Heart right ventricle (tissue), 16 donors: ENCODE results near the gene KCNMA1. TPM values are rescaled to one million over a fixed set of nuclear protein-coding genes. Genes with fewer than 3 reads are reported as not detected.
A peak's percentile ranks its signal among the peaks of the same experiment; 100 is the strongest.

Experiments
- ATAC-seq, 8 donors: fragments of 200-7000 bp; cut with Tn5 transposase; one replicate each; pipeline ENCODE4 v1.9.1; 2020; ENCODE audit warnings: mild to moderate bottlenecking in 8 of 8, moderate library complexity in 8 of 8, moderate number of reproducible peaks in 1 of 8
- DNase-seq, 2 donors: peaks; one replicate each; pipeline ENCODE4 v3.0.0-alpha.2; 2020
- H3K27ac ChIP-seq, 10 donors: fragments of 200-600 bp; sonication (generic) in 2 of 10; one replicate each; pipeline versions ENCODE4 v1.5.0 to v1.8.0; 2020 to 2022; ENCODE audit warnings: mild to moderate bottlenecking in 3 of 10
- H3K27me3 ChIP-seq, 7 donors: fragments of 200-600 bp; one replicate each; pipeline ENCODE4 v1.8.0; 2021 to 2022; ENCODE audit warnings: mild to moderate bottlenecking in 2 of 7
- H3K36me3 ChIP-seq, 9 donors: fragments of 200-600 bp; sonication (generic) in 1 of 9; one replicate each; pipeline versions ENCODE4 v1.5.0 to v1.8.0; 2020 to 2022; ENCODE audit warnings: mild to moderate bottlenecking in 2 of 9
- H3K4me1 ChIP-seq, 9 donors: fragments of 200-600 bp; sonication (generic) in 1 of 9; one replicate each; pipeline versions ENCODE4 v1.5.0 to v1.8.0; 2020 to 2022; ENCODE audit warnings: mild to moderate bottlenecking in 4 of 9
- H3K4me3 ChIP-seq, 10 donors: fragments of 200-600 bp; sonication (generic) in 2 of 10; one replicate each; pipeline versions ENCODE4 v1.5.0 to v1.8.0; 2020 to 2022; ENCODE audit warnings: mild to moderate bottlenecking in 7 of 10, moderate library complexity in 2 of 10
- H3K9me3 ChIP-seq, 11 donors: fragments of 200-600 bp in 10 of 11; sonication (generic) in 2 of 11; one replicate each; pipeline versions ENCODE4 v1.5.0 to v1.8.0; 2013 to 2022; ENCODE audit warnings: mild to moderate bottlenecking in 2 of 11, control low read depth in 1 of 11, moderate library complexity in 1 of 11
- CTCF ChIP-seq, 9 donors: fragments of 200-600 bp; sonication (generic) in 2 of 9; IDR thresholded peaks; one replicate each; pipeline versions ENCODE4 v1.5.0 to v1.8.0; 2021 to 2022; ENCODE audit warnings: antibody characterized with exemption in 9 of 9, mild to moderate bottlenecking in 5 of 9, moderate library complexity in 1 of 9
- WGBS, 2 donors: extraction: QIAGEN DNeasy Blood & Tissue Kit; methylation state at CpG; one replicate each; pipeline ENCODE4 v1.1.7; 2013; ENCODE audit warnings: inconsistent platforms in 1 of 2; 5-methylcytosine and 5-hydroxymethylcytosine counted together
- intact Hi-C, 10 donors: fragments of 100-400 bp; cut with DNase I; formaldehyde crosslinking; loops; one replicate each; pipeline versions ENCODE4 v1.11.1 to v1.14.2; 2022
- polyA plus RNA-seq, 2 donors: library from polyadenylated mRNA; stranded (reverse); fragments of 200-250 nt; gene quantifications; one replicate each; pipeline ENCODE4 v1.2.3, GENCODE V29; 2013
- total RNA-seq, 10 donors: library from RNA; stranded (reverse); fragmentation: NEBNext Ultra II Directional in 3 of 10; extraction: Animal tissue kit (Norgen Biotek cat#: 25700) in 3 of 10; gene quantifications; one replicate each; pipeline versions ENCODE4 v1.2.1 to v1.2.4, GENCODE V29; 2021 to 2023
- donor health status: Arrhythmogenic right ventricular cardiomyopathy.
- donor health status: ischemic (EF 13 %, LVEDD 7.1; RV severe dilation, severe dysfunction).
- donor health status: healthy with polysubstance abuse.
- donor health status: DM: no; HTN: yes; CAD: no.
- donor health status: DM: no; HTN: no; CAD: no.
- donor health status: ischemic (EF 25% LVEDD 6.9; RV normal size, moderate dysfunction).
- donor health status: ischemic (EF 25% LVEDD 5.7; RV mildly dilated, moderate dysfunction).
- donor health status: healthy.
- donor health status: DM: yes; HTN: yes; CAD: no.
- donor health status: Ischemic cardiomyopathy.
- donor health status: ischemic (EF 35%, LVEDD 5.7; RV mildly dilated, moderate dysfunction).
- donor health status: nonischemic (EF 11% LVEDD 7.7; RV severe dilation, severe dysfunction).
- donor health status: DM: yes; HTN: yes; CAD: no.
- donor health status: PGD.
- donor health status: ischemic (EF 29% LVEDD 5.4; RV normal size, mild dysfunction).
- donor health status: nonischemic (EF 23%, LVEDD 6.1; RV moderate dilation, normal function).

The KCNMA1 gene
- total and polyA plus RNA-seq, 12 donors = 0.59 to 5.3 (median 1.6) TPM

- no peaks in the 10 kb centered on the region for H3K9me3 ChIP-seq
- H3K4me3 ChIP-seq = no peak overlapping the region
- DNase-seq (no peak), ATAC-seq (peak in 6 of 8 donors; percentile 23 to 57 (median 38))
- no peak overlapping the region for H3K27ac ChIP-seq
- no peaks in the 10 kb centered on the region for H3K36me3 ChIP-seq
- TF ChIP-seq CTCF (IDR thresholded peaks at IDR 0.05) = no peak
- H3K27me3 ChIP-seq = peaks cover 0 to 16% (median 4%) of the 10 kb centered on the region in 7 donors
- peaks cover 0 to 6% (median 0%) of the 10 kb centered on the region in 9 donors for H3K4me1 ChIP-seq
- intact Hi-C loops = no loop called here
- WGBS, 2 donors = 29 to 39% methylated on average over 7 of the region's 7 CpGs
Observed at GRCh38 chr10:77501152-77501845, 136.3 kb downstream of the KCNMA1 start.

DNA sequence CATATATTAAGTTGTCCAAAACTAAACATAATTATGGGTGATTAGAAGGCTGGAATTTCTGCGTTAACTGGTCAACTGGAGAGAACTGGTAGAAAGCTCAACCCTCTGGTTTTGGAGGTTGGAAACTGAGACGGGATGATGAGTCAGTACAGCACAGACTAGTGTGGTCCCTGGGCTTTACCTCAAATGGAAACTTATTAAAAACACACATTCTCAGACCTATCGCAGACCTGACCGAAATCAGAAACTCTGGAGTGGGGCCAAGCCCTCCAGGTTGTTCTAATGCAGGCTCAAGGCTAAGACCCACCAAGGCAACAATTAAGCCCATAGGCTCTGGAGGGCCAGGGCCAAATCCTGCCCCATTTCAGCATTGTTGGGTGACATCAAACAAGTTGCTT is 136.9 kb downstream of the KCNMA1 start:
- no peak overlapping the region for H3K27ac ChIP-seq

DNA sequence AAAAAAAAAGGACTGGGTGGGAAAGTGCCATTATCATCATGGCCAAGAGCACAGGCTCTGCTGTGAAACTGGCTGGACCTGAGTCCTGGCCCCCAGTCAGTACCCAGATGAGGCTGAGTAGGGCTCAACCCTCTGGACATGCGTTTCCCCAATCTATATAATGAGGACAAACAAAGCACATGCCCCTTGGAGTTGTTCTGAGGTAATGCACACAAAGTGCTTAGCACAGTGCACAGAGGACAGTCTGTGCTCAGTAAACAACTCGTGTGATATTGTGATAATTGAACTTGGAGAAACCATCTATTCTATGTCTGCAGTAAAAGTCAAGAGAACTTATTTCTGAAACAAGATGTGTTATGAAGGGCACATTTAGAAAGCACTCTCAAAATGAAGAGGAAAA is 138.8 kb downstream of the KCNMA1 start:
- 73 to 83% methylated on average over 2 of the region's 2 CpGs for WGBS, 2 donors
- TF ChIP-seq CTCF (IDR thresholded peaks at IDR 0.05) = no peak
- DNase-seq = no peak
- intact Hi-C loops = loop anchor here in 6 of 10 donors (10.0 kb wide), 3 partner anchors 136 to 324 kb away; partner anchors contain the start of gene KCNMA1 (in 1 of the 6)
- no peaks in the 10 kb centered on the region for H3K36me3 ChIP-seq
- H3K27me3 ChIP-seq = peaks cover 0 to 11% (median 0%) of the 10 kb centered on the region in 7 donors
- no peak for ATAC-seq
- H3K4me3 ChIP-seq = no peak overlapping the region
- H3K9me3 ChIP-seq = no peaks in the 10 kb centered on the region
- no peak overlapping the region for H3K27ac ChIP-seq
- H3K4me1 ChIP-seq = peaks cover 0 to 9% (median 0%) of the 10 kb centered on the region in 9 donors

More for the DNA sequence above, 136.9 kb downstream of the KCNMA1 start:
- Histone ChIP-seq H3K4me1 (peaks cover 0 to 6% (median 0%) of the 10 kb centered on the region in 9 donors), H3K36me3 (no peaks in the 10 kb centered on the region), H3K27me3 (peaks cover 0 to 16% (median under 1%) of the 10 kb centered on the region in 7 donors), H3K9me3 (no peaks in the 10 kb centered on the region), H3K4me3 (no peak overlapping the region)
- TF ChIP-seq CTCF (IDR thresholded peaks at IDR 0.05) = no peak
- intact Hi-C loops = no loop called here
- no peak for DNase-seq
- 96 to 98% methylated on average over 4 of the region's 4 CpGs for WGBS, 2 donors
- peak in 1 of 8 donors; percentile 17 for ATAC-seq

DNA sequence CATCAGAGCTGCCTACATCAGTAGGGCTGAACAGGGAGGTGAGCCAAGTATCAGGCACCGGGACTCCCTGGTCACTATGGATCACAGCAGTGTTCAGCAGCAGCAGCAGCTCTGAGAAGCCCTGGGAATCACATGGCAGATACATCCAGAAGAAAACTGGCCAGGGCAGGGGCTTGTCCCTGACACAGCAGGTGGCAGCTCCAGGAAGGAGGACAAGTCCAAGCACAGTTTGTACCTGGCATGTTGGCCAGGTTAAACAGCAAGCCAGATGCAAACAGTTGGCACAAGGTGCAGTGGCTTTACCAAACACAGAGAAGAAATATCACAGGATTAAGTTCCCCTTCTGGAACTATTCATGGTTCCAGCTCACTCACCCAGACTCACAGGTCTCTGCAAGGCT is 139.4 kb downstream of the KCNMA1 start:
- no peak for ATAC-seq
- H3K36me3 ChIP-seq = no peaks in the 10 kb centered on the region
- H3K9me3 ChIP-seq = no peaks in the 10 kb centered on the region
- no peak overlapping the region for H3K4me3 ChIP-seq
- intact Hi-C loops = loop anchor here in 6 of 10 donors (10.0 kb wide), 3 partner anchors 137 to 323 kb away; partner anchors contain the start of gene KCNMA1 (in 1 of the 6)
- no peak for TF ChIP-seq CTCF (IDR thresholded peaks at IDR 0.05)
- no peak for DNase-seq
- H3K4me1 ChIP-seq = peaks cover 0 to 9% (median 0%) of the 10 kb centered on the region in 9 donors
- WGBS, 2 donors = 47 to 63% methylated on average over 1 of the region's 1 CpG
- H3K27ac ChIP-seq = no peak overlapping the region
- H3K27me3 ChIP-seq = peaks cover 0 to 11% (median 0%) of the 10 kb centered on the region in 7 donors
